Brain microvascular endothelial cell (primary cell): ENCODE results near the gene APOBEC3F.

Source experiments
- DNase-seq: peaks from one replicate; pipeline ENCODE4 v3.0.0-alpha.2; 2020
- H3K27ac ChIP-seq: fragments of 250-450 bp; sonication (Bioruptor Pico); 2 replicates; pipeline ENCODE4 v1.5.1; 2020; ENCODE audit warnings: mild to moderate bottlenecking, moderate library complexity
- H3K27me3 ChIP-seq: fragments of 250-450 bp; sonication (Bioruptor Pico); replicated peaks from 2 replicates; pipeline ENCODE4 v1.5.1; 2020; ENCODE audit warnings: mild to moderate bottlenecking
- H3K36me3 ChIP-seq: fragments of 250-450 bp; sonication (Bioruptor Pico); replicated peaks from 2 replicates; pipeline ENCODE4 v1.5.1; 2020; ENCODE audit warnings: mild to moderate bottlenecking
- H3K4me3 ChIP-seq: 2 replicates; pipeline ENCODE4 v1.5.1; 2011; ENCODE audit warnings: low read depth, mild to moderate bottlenecking, control low read depth, low read length, moderate library complexity
- in situ Hi-C: cut with HindIII; loops from 2 replicates; pipeline ENCODE4 v1.10.0; 2017; ENCODE audit warnings: low sequenced_read_pairs, low pct_ligation_motif_present
- TF ChIP-seq, protein P1 (sequence below): IDR thresholded peaks from 2 replicates; pipeline ENCODE4 v1.5.1; 2011; ENCODE audit warnings: low read depth, mild to moderate bottlenecking, moderate library complexity, low read length, control low read depth, inconsistent platforms; ENCODE audit errors: missing control alignments

APOBEC3F gene

DNA sequence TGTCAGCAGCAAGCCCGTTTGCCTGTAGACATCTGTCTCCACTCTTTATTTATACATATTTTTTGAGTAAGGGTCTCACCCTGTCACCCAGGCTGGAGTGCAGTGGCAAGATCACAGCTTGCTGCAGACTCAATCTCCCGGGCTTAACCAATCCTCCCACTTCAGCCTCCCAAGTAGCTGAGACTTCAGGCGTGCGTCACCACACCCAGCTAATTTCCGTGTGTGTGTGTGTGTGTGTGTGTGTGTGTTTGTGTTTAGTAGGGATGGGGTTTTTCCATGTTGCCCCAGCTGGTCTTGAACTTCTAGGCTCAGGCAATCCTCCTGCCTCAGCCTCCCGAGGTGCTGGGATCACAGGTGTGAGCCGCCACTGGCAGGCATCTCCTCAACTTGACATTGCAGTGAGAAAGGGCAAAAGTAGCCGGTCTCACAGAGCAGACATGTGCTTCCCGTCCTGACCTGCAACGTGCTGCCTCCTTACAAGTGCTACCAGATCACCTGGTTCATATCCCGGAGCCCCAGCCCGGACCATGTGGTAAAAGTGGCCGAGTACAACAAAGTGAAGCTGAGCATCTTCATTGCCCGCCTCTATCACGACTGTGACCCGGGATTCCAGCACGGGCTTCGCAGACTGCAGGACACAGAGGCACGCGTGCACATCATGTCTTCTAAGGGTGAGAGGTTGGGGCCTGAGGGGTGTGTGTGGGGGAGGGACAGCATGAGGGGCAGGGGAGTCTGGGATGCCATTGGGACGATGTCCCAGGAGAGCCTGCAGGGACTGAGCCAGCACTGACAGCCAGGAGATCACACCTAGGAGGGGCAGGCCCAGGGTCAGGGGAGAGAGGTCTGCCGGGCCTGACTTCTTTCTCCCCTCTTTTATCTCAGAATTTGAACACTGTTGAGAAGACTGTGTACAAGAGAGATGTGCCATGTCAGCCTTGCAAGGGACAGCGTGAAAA, 50.7 kb downstream of the APOBEC3F start:
- Histone ChIP-seq H3K36me3 (no peaks in the 10 kb centered on the region), H3K27ac (no peak overlapping the region), H3K27me3 (no peaks in the 10 kb centered on the region), H3K4me3 (no peak overlapping the region)
- TF ChIP-seq, protein P1, sequence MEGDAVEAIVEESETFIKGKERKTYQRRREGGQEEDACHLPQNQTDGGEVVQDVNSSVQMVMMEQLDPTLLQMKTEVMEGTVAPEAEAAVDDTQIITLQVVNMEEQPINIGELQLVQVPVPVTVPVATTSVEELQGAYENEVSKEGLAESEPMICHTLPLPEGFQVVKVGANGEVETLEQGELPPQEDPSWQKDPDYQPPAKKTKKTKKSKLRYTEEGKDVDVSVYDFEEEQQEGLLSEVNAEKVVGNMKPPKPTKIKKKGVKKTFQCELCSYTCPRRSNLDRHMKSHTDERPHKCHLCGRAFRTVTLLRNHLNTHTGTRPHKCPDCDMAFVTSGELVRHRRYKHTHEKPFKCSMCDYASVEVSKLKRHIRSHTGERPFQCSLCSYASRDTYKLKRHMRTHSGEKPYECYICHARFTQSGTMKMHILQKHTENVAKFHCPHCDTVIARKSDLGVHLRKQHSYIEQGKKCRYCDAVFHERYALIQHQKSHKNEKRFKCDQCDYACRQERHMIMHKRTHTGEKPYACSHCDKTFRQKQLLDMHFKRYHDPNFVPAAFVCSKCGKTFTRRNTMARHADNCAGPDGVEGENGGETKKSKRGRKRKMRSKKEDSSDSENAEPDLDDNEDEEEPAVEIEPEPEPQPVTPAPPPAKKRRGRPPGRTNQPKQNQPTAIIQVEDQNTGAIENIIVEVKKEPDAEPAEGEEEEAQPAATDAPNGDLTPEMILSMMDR = no peak
- no peak for DNase-seq
- in situ Hi-C loops = no loop called here

GRCh38 chr22:39092111-39092862, 51.6 kb downstream of the APOBEC3F start:
- in situ Hi-C loops = no loop called here
- H3K27ac ChIP-seq = no peak overlapping the region
- H3K4me3 ChIP-seq = no peak overlapping the region
- no peak for DNase-seq
- no peaks in the 10 kb centered on the region for H3K36me3 ChIP-seq
- H3K27me3 ChIP-seq = no peaks in the 10 kb centered on the region
- TF ChIP-seq, protein P1 = no peak

DNA sequence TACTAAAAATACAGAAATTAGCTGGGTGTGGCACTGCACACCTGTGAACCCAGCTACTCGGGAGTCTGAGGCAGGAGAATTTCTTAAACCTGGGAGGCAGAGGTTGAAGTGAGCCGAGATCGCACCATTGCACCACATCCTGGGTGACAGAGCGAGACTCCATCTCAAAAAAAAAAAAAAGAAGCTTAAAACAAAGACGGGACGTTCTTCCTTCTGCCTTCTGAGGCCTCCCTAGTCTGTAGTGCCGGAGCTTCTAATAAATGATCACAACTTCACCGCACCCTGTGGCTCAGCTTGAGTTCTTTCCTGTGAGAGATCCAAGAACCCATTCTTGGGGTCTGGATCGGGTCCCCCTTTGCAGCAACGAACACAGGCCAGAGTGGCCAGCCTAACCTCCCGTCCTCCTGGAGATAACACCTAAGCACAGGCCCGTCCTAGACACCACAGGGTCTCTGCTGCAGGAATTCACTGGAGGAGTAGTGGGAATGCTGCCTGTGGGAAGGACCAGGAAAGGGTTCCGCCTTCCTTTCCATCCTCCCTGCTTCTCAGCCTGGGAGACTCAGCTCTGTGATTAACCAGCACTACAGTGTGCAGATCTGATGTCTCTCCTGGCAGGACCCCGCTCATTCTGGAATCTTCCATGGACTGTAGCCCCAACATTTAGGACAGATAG, 54.2 kb downstream of the APOBEC3F start:
- H3K27me3 ChIP-seq = no peaks in the 10 kb centered on the region
- H3K27ac ChIP-seq = no peak overlapping the region
- no peaks in the 10 kb centered on the region for H3K36me3 ChIP-seq
- DNase-seq = no peak
- in situ Hi-C loops = no loop called here
- no peak overlapping the region for H3K4me3 ChIP-seq
- TF ChIP-seq, protein P1 = no peak

DNA sequence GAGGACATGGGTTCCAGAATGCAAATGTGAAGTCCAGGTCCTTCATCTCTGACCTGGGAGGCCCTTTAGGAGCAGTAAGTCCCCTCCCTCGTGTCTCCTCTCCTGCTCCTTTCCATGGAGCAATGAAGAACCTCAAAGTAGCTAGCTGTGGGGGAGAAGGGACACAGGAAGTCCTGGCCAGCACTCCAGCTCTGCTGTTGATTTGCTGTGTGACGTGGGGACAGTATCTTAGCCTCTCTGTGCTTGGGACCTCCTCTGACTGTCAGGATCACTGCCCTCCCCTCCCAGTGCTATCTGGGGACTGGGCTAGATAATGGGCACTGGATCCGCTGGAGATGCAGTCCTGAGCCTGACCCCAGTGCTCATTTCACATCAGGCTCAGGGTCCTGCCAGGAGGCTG, 55.3 kb downstream of the APOBEC3F start:
- in situ Hi-C loops = no loop called here
- Histone ChIP-seq H3K36me3 (no peaks in the 10 kb centered on the region), H3K27me3 (no peaks in the 10 kb centered on the region), H3K27ac (no peak overlapping the region), H3K4me3 (no peak overlapping the region)
- no peak for DNase-seq
- TF ChIP-seq, protein P1 = no peak

- Histone ChIP-seq H3K27ac (no peak within 1 kb of the TSS), H3K36me3 (no peaks in the 10 kb centered on the region), H3K27me3 (no peaks in the 10 kb centered on the region), H3K4me3 (no peak within 1 kb of the TSS)
- no peak for DNase-seq
- in situ Hi-C loops = no loop called here
- TF ChIP-seq, protein P1 = no peak
These were observed 56.7 kb downstream of the APOBEC3F start, which contains the start of gene APOBEC3H for GRCh38 chr22:39097098-39098020. APOBEC3H (plus strand) TSS chr22:39097244; CDS start chr22:39100279, 3,035 bp downstream.
